HL-60/S4 (cell line): ENCODE results near the gene HEXIM2.

Experiments
- in situ Hi-C: fragments of 300-500 bp; cut with MboI; formaldehyde crosslinking; loops from 2 replicates; pipeline ENCODE4 v1.14.3; 2022; ENCODE audit warnings: low sequenced_read_pairs

HEXIM2 gene

DNA sequence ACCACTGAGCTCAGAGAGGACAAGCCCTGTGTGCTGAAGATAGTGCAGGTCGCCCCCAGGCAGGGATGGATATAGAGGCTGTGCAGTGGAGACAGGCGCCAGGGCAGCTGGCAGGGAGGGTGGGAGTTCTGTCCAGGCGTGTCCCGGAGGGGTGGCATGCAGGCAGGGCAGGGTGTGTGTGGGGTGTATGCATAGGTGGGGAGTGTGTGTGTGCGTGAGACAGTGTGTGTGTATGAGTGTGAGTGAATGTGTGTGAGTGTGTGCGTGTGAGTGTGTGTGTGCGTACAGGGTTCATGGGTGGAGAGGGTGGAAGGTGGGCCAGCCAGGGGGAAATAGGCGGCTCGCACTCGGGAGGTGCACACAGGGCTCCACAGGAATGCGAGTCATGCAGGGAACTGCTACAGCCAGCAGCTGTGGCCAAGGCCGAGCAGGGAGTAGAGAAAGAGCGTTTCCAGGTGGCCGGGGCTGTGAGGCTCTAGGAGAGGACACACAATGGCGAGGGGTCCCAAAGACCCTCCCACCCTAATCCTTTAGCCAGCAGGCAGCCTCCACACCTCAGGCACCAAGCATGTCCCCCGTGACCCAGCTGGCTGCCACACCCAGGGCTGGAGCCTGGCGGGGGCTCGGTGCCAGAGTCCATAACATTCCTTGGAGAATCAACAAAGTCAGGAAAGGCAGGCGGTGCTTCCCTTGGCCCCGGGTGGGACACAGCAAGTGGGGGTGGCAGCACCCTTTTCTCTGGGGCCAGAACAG lies 34.0 kb upstream of the HEXIM2 start:
- in situ Hi-C loops, result loop anchor here (10.0 kb wide), 1 partner anchor 353 kb away; no protein-coding TSS in a partner anchor

DNA sequence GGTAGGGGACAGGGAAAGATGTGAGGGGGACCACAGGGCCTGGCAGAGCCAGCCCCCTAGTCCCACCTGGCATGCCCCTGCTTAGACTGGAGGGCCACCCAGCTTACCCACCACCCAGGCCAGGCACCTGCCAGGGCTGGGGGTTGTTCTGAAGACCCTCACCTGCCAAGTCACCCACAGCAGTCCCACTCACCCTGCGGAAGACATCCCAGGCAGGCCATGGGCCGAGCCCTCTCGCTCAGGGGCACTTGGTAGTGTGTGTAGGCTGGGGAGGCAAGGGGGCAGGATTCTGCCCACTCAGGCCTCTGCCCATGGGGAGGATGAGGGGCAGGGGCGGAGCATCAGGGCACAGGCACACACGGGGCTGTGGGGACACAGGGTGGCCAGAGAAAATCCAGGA lies 33.3 kb upstream of the HEXIM2 start:
- in situ Hi-C loops, result loop anchor here (10.0 kb wide), 1 partner anchor 354 kb away; no protein-coding TSS in a partner anchor

GRCh38 chr17:45128989-45129388 lies 32.7 kb upstream of the HEXIM2 start:
- in situ Hi-C loops, result loop anchor here (10.0 kb wide), 1 partner anchor 354 kb away; no protein-coding TSS in a partner anchor

GRCh38 chr17:45129426-45129939 lies 32.2 kb upstream of the HEXIM2 start:
- in situ Hi-C loops, result loop anchor here (10.0 kb wide), 1 partner anchor 355 kb away; no protein-coding TSS in a partner anchor

- in situ Hi-C loops, result loop anchor here (10.0 kb wide), 1 partner anchor 355 kb away; no protein-coding TSS in a partner anchor
Observed at GRCh38 chr17:45129940-45130680, 31.6 kb upstream of the HEXIM2 start.

DNA sequence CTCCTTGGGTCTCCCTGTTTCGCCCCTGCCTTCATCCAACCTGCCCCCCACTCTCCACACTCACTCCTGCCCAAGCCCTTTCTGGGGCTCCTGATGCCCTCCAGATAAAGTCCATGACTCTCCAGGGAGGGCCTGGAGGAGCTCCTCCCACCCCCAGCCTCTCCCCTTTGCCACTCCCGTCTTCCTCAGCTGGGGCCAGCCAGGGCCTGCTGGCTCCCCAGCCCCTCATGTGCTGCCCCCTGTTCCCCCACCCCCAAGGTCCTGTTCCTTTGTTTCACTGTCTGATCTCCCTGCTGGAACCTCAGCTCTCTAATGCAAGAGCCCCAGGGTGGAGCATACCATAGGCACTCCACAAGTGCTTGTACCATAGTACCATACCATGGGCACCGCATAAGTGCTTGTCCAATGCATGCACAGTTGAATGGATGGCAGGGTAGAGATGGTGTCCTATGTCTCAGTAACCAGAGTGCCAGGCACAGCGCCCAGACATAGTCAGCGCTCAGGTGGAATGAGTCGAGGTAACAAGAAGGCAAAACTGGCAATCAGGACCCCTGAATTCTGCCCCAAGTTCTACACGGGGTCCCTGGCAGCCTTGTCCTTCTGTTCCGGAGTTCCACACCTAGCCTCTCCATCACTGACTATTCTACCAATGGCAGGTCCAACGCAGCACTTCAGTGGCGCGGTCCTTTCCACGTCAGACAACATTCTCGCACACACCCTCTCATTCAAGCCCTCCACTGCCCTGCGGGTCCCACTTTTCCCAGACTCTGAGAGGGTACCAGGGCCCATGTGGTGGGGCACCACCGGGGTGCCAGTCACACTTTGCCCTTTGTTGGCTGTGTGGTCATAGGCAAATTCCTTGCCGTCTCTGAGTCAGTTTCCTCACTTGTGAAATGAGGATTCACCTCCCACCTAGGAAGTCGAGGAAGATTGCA lies 30.7 kb upstream of the HEXIM2 start:
- in situ Hi-C loops, result no loop called here

DNA sequence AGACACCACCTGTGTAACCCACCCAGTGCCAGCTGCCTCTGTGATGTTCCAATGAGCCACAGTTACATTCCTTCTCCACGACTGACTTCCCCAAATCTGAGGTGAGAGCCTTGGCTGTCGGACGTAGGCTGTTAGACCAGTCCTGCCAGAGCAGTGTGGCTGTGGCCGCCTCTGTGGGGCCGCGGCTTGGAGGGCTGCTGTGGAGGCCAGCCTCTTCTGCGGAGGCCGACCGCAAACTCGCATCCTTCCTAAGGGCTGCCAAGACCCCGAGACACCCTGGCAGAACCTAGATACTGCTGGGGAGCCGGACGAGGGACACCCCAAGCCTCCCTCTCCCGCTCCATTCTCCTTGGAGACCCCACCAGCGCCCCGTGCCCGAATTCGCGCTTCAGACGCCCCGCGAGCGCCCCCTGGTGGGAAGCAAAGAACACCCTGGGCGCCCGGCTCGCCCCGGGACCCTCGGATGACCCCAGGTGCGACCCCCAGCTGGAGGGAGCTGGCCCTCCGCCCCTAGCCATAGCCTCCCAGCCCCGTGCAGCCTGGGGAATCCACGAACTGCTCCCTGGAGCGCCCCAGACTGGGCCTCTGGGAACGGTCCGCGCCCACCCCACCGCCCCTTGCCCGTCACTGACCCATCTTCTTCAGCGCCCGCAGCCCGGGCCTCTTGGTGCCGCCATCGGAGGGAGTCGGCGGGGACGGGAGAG lies 29.9 kb upstream of the HEXIM2 start:
- in situ Hi-C loops, result no loop called here

GRCh38 chr17:45132320-45132571 lies 29.4 kb upstream of the HEXIM2 start, which contains the start of gene PLCD3:
PLCD3 (minus strand) TSS chr17:45132515; CDS start chr17:45132410, 105 bp downstream.
- in situ Hi-C loops, result no loop called here

GRCh38 chr17:45132572-45133463 lies 28.9 kb upstream of the HEXIM2 start:
- in situ Hi-C loops, result no loop called here

GRCh38 chr17:45135192-45135977 lies 26.3 kb upstream of the HEXIM2 start, which contains the start of gene ACBD4:
ACBD4 (plus strand) TSS chr17:45135687; CDS start chr17:45136145, 458 bp downstream.
- in situ Hi-C loops, result no loop called here

DNA sequence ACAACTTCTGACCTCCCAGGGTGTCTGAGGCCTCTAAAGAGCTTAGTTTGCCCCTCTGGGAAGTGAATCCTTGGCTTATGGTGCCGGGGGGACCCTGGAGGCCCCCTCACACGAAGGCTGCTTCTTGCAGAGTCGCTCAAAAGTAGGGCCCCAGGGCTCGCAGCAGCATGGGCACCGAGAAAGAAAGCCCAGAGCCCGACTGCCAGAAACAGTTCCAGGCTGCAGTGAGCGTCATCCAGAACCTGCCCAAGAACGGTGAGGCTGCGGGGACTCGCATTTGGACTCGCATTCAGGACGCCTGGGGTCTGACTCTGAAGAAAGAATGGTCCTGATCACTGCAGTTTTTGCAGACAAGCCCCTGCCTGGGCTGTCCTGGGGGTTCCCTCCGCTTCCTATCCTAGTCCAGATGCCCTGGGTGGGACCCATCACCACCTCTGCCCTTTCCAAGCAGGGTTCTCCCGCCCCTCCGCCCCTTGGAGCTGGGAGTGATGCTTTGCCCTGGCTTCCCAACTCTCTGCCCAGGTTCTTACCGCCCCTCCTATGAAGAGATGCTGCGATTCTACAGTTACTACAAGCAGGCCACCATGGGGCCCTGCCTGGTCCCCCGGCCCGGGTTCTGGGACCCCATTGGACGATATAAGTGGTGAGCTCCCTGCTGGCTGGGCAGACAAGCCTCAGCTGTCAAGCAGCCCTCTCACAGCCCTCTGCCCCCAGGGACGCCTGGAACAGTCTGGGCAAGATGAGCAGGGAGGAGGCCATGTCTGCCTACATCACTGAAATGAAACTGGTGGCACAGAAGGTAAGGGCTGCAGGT lies 25.5 kb upstream of the HEXIM2 start:
- in situ Hi-C loops, result no loop called here

DNA sequence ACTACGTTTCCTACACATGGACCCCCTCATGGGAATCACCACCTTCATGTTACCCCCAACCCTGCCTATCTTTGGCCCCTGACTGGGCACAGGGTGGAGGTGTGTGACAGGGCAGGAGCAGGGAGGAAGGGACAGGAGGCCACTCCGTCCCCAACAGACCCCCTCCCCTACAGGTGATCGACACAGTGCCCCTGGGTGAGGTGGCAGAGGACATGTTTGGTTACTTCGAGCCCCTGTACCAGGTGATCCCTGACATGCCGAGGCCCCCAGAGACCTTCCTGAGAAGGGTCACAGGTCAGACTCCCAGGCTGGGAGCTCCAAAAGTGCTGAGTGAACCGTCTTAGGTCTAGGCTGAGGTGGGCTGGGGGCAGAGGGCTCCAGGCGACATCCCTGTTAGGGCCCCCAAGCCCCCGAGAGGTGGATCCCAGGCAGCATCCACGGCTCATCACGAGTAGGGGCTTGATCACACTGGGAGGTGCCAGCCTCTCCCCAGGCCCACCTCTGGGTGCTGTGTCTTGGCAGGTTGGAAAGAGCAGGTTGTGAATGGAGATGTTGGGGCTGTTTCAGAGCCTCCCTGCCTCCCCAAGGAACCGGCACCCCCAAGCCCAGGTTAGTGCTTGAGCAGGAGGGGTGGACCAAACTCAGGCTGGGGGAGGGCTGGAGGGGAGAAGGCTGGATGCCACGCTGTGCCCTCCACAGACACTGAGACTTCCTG lies 24.7 kb upstream of the HEXIM2 start:
- in situ Hi-C loops, result no loop called here

DNA sequence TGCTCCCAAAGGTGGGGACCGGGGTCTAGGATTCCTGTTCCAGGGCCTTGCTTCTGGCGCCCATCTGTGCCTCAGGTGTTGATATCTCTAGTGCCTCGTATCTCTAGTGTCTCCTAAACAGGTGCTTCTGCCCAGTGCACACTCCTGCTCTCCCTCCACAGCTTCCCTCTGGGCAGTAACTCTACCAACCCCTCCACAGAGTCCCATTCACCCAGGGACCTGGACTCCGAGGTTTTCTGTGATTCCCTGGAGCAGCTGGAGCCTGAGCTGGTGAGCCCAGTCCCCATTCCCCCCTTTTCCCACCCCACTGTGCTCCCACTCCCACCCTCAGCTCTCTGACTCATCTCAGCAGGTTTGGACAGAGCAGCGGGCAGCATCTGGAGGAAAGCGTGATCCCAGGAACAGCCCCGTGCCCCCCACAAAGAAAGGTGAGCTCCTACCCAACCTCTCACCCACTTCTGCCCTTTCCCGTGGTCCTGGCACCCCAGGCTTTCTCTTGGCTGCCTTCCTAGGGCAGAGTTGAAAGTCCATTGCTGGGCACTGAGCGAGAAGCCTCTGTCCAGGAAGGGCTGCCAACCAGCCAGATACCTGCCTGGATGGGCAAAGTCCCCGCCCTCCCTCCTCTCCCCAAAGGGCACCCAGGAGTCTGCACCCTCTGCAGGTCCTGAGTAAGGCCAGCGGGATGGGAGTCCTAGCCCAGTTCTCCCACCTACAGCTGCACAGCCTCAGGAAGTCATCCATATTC lies 23.9 kb upstream of the HEXIM2 start:
- in situ Hi-C loops, result no loop called here

- in situ Hi-C loops, result no loop called here
Observed at GRCh38 chr17:45138911-45139532, 22.7 kb upstream of the HEXIM2 start.

- in situ Hi-C loops, result no loop called here
Observed at GRCh38 chr17:45139533-45139920, 22.1 kb upstream of the HEXIM2 start.
